Measurements from ENCODE around the gene NMU. TPM values are rescaled to one million over a fixed set of nuclear protein-coding genes. Genes with fewer than 3 reads are reported as not detected.
"Not testable (repeated sequence)": the region's sequence is repeated elsewhere in the genome, so short reads cannot be mapped to it uniquely, and the experiment has no call there.

NMU gene
- total RNA-seq, 2 donors from 2014 or later = 2.5 TPM; not detected in 1

- no peak for DNase-seq (ENCODE audit: low spot score)
- H3K4me3 ChIP-seq = no peak within 1 kb of the TSS
Measured at GRCh38 chr4:55592014-55592413, 44.1 kb downstream of the NMU start, which contains the start of gene PDCL2. Gene PDCL2, minus strand, starts transcription at chr4:55592245. Its CDS starts 136 bp downstream, at chr4:55592109.

GRCh38 chr4:55588160-55588559 lies 47.9 kb downstream of the NMU start:
- Histone ChIP-seq H3K27ac (no peak overlapping the region), H3K9me3 (no peaks in the 10 kb centered on the region), H3K27me3 (replicated peaks; ENCODE audit: insufficient read depth) (no peaks in the 10 kb centered on the region), H3K36me3 (no peaks in the 10 kb centered on the region), H3K4me1 (replicated peaks) (no peaks in the 10 kb centered on the region), H3K4me3 (no peak overlapping the region)
- no peak for TF ChIP-seq POLR2AphosphoS5 (IDR thresholded peaks at IDR 0.05)
- TF ChIP-seq CTCF (IDR thresholded peaks at IDR 0.05) = no peak
- no peak for TF ChIP-seq POLR2A (IDR thresholded peaks at IDR 0.05)
- WGBS = 94% methylated on average over 2 of the region's 2 CpGs
- no peak for DNase-seq (ENCODE audit: low spot score)
- intact Hi-C loops (cut with DNase I) = no loop called here

More at GRCh38 chr4:55592014-55592413, 44.1 kb downstream of the NMU start, which contains the start of gene PDCL2:
- TF ChIP-seq CTCF (IDR thresholded peaks at IDR 0.05) (no peak), POLR2AphosphoS5 (IDR thresholded peaks at IDR 0.05) (no peak), POLR2A (IDR thresholded peaks at IDR 0.05) (no peak)
- H3K4me1 ChIP-seq (replicated peaks) = no peaks in the 10 kb centered on the region
- H3K27me3 ChIP-seq (replicated peaks; ENCODE audit: insufficient read depth) = no peaks in the 10 kb centered on the region
- H3K27ac ChIP-seq = no peak within 1 kb of the TSS
- WGBS = 97% methylated on average over 24 of the region's 24 CpGs
- intact Hi-C loops (cut with DNase I) = no loop called here
- no peaks in the 10 kb centered on the region for H3K36me3 ChIP-seq
- no peaks in the 10 kb centered on the region for H3K9me3 ChIP-seq

- H3K27me3 ChIP-seq (replicated peaks; ENCODE audit: insufficient read depth); H3K27ac ChIP-seq; DNase-seq (ENCODE audit: low spot score); H3K36me3 ChIP-seq; H3K4me1 ChIP-seq (replicated peaks); H3K4me3 ChIP-seq; H3K9me3 ChIP-seq; intact Hi-C loops (cut with DNase I): not testable (repeated sequence)
- 100% methylated on average over 2 of the region's 2 CpGs for WGBS
Measured at GRCh38 chr4:55582773-55583172, 53.3 kb downstream of the NMU start.

- Histone ChIP-seq H3K36me3 (no peaks in the 10 kb centered on the region), H3K4me3 (no peak overlapping the region), H3K27me3 (replicated peaks; ENCODE audit: insufficient read depth) (no peaks in the 10 kb centered on the region), H3K27ac (no peak overlapping the region), H3K9me3 (no peaks in the 10 kb centered on the region), H3K4me1 (replicated peaks) (no peaks in the 10 kb centered on the region)
- intact Hi-C loops (cut with DNase I) = no loop called here
- TF ChIP-seq POLR2A (IDR thresholded peaks at IDR 0.05) = no peak
- no peak for TF ChIP-seq POLR2AphosphoS5 (IDR thresholded peaks at IDR 0.05)
- no peak for TF ChIP-seq CTCF (IDR thresholded peaks at IDR 0.05)
- no peak for DNase-seq (ENCODE audit: low spot score)
Measured at GRCh38 chr4:55578341-55579010, 57.6 kb downstream of the NMU start.

- TF ChIP-seq POLR2AphosphoS5 (IDR thresholded peaks at IDR 0.05) = no peak
- TF ChIP-seq CTCF (IDR thresholded peaks at IDR 0.05) = no peak
- TF ChIP-seq POLR2A (IDR thresholded peaks at IDR 0.05) = no peak
Measured at GRCh38 chr4:55575513-55575912, 60.6 kb downstream of the NMU start.

More at GRCh38 chr4:55575513-55575912, 60.6 kb downstream of the NMU start:
- Histone ChIP-seq H3K4me1 (replicated peaks) (no peaks in the 10 kb centered on the region), H3K9me3 (no peaks in the 10 kb centered on the region), H3K27ac (no peak overlapping the region), H3K36me3 (no peaks in the 10 kb centered on the region), H3K27me3 (replicated peaks; ENCODE audit: insufficient read depth) (no peaks in the 10 kb centered on the region), H3K4me3 (no peak overlapping the region)
- WGBS = 89% methylated on average over 1 of the region's 1 CpG
- DNase-seq (ENCODE audit: low spot score) = no peak
- intact Hi-C loops (cut with DNase I) = no loop called here
